Measurements from ENCODE around the gene MFF. TPM values are rescaled to one million over a fixed set of nuclear protein-coding genes. Genes with fewer than 3 reads are reported as not detected.

The MFF gene
- total RNA-seq, 2 experiments from 2014 or later, result 78.3 to 104 TPM

- DNase-seq (no peak), ATAC-seq (no peak)
- Mint-ChIP-seq H3K9me3 (ENCODE audit: low read depth) (no peaks in the 10 kb centered on the region), H3K4me3 (no peak overlapping the region), H3K4me1 (peaks cover 17% of the 10 kb centered on the region), H3K36me3 (ENCODE audit: low read depth) (peaks cover 48% of the 10 kb centered on the region), H3K27me3 (no peaks in the 10 kb centered on the region), H3K27ac (no peak overlapping the region)
- ChIA-PET CTCF (no interaction called here), POLR2A (no interaction called here)
- intact Hi-C loops (cut with DNase I, micrococcal nuclease), result no loop called here
Observed at GRCh38 chr2:227337442-227337841, 12.4 kb downstream of the MFF start.

GRCh38 chr2:227339098-227339599 lies 14.1 kb downstream of the MFF start:
- DNase-seq (no peak), ATAC-seq (no peak)
- CTCF ChIA-PET, result interaction anchor here (0.7 to 0.9 kb wide), 2 partner anchors 138 to 523 kb away, joined by 4 to 6 read pairs; no protein-coding TSS in a partner anchor
- no peak overlapping the region for H3K4me3 Mint-ChIP-seq
- peaks cover 41% of the 10 kb centered on the region for H3K36me3 Mint-ChIP-seq (ENCODE audit: low read depth)
- H3K27ac Mint-ChIP-seq, result peak overlapping the region; percentile 2
- POLR2A ChIA-PET, result no interaction called here
- H3K9me3 Mint-ChIP-seq (ENCODE audit: low read depth), result no peaks in the 10 kb centered on the region
- H3K4me1 Mint-ChIP-seq, result peaks cover 14% of the 10 kb centered on the region
- no peaks in the 10 kb centered on the region for H3K27me3 Mint-ChIP-seq
- intact Hi-C loops (cut with DNase I, micrococcal nuclease), result no loop called here

DNA sequence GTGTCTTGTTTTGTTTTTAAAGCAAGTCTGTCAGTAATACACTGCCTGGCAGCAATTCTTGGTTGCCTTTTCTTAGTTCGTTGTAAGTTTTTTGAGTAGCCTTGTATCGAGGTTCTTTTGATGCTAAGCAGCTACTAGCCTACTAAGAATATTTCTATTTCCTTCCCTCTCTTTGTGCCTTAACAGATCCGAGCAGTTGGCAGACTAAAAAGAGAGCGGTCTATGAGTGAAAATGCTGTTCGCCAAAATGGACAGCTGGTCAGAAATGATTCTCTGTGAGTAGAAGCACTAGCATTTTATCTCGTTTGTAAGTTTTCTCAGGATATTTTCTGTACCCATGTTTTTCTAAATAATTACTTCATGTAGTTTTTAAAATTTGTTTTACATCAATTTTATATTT lies 15.1 kb downstream of the MFF start:
- DNase-seq (no peak), ATAC-seq (no peak)
- peaks cover 10% of the 10 kb centered on the region for H3K4me1 Mint-ChIP-seq
- ChIA-PET POLR2A (interaction anchor here (0.7 kb wide), 2 partner anchors 14 to 467 kb away, joined by 4 to 5 read pairs; no protein-coding TSS in a partner anchor), CTCF (interaction anchor here (0.7 to 1.2 kb wide), 4 partner anchors 40 to 358 kb away, joined by 3 to 4 read pairs (median 3); no protein-coding TSS in a partner anchor)
- no peaks in the 10 kb centered on the region for H3K27me3 Mint-ChIP-seq
- H3K36me3 Mint-ChIP-seq (ENCODE audit: low read depth), result peaks cover 33% of the 10 kb centered on the region
- intact Hi-C loops (cut with DNase I, micrococcal nuclease), result no loop called here
- no peaks in the 10 kb centered on the region for H3K9me3 Mint-ChIP-seq (ENCODE audit: low read depth)
- H3K27ac Mint-ChIP-seq, result no peak overlapping the region
- H3K4me3 Mint-ChIP-seq, result no peak overlapping the region

- intact Hi-C loops (cut with DNase I, micrococcal nuclease), result no loop called here
- Mint-ChIP-seq H3K4me3 (no peak overlapping the region), H3K36me3 (ENCODE audit: low read depth) (peaks cover 21% of the 10 kb centered on the region), H3K27ac (no peak overlapping the region), H3K4me1 (no peaks in the 10 kb centered on the region), H3K27me3 (no peaks in the 10 kb centered on the region), H3K9me3 (ENCODE audit: low read depth) (no peaks in the 10 kb centered on the region)
- ChIA-PET POLR2A (no interaction called here), CTCF (interaction anchor here (1.2 kb wide), 1 partner anchor 20 kb away, joined by 3 read pairs; no protein-coding TSS in a partner anchor)
- DNase-seq (no peak), ATAC-seq (no peak)
Observed at GRCh38 chr2:227341553-227341952, 16.5 kb downstream of the MFF start.

DNA sequence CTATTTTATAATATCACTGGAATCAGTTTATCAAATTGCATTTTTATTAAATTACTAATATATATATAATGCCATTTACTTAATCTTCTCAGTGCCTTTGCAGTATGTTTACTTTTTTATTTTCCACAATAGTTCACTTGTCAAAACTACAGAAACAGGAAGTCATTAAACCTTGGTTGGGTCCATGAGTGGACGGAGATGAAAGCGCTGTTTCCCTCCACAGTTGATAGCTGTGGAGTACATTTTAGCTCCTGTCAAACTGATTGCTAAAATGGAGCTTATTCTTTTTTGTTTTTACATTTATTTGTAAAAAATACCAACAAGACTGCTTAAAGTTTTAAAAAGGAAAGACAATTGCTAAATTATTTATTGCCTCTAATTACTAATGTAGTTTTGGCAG lies 19.2 kb downstream of the MFF start:
- ATAC-seq, result no peak
- ChIA-PET POLR2A (no interaction called here), CTCF (interaction anchor here (1.3 to 1.5 kb wide), 2 partner anchors 8 to 421 kb away, joined by 3 to 4 read pairs; no protein-coding TSS in a partner anchor)
- Mint-ChIP-seq H3K27me3 (no peaks in the 10 kb centered on the region), H3K9me3 (ENCODE audit: low read depth) (no peaks in the 10 kb centered on the region), H3K36me3 (ENCODE audit: low read depth) (peaks cover 14% of the 10 kb centered on the region), H3K27ac (no peak overlapping the region), H3K4me1 (no peaks in the 10 kb centered on the region), H3K4me3 (no peak overlapping the region)
- DNase-seq, result no peak
- intact Hi-C loops (cut with DNase I, micrococcal nuclease), result no loop called here

DNA sequence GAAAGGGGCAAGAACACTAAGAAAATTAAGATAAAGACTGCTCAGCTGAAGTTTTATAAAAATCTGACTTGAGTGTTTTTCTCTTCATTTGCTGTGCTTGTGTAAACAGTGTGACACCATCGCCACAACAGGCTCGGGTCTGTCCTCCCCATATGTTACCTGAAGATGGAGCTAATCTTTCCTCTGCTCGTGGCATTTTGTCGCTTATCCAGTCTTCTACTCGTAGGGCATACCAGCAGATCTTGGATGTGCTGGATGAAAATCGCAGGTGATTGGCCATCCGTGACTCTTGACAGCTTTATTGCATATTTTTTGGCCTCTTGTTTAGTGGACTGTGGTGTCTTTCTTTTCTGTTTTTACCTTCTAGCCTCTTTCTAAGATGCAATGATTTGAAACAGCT lies 22.1 kb downstream of the MFF start:
- ChIA-PET CTCF (interaction anchor here (0.7 kb wide), 1 partner anchor 419 kb away, joined by 4 read pairs; no protein-coding TSS in a partner anchor), POLR2A (no interaction called here)
- Mint-ChIP-seq H3K4me3 (no peak overlapping the region), H3K9me3 (ENCODE audit: low read depth) (no peaks in the 10 kb centered on the region), H3K4me1 (peaks cover 20% of the 10 kb centered on the region), H3K27ac (no peak overlapping the region), H3K27me3 (no peaks in the 10 kb centered on the region), H3K36me3 (ENCODE audit: low read depth) (peaks cover 14% of the 10 kb centered on the region)
- intact Hi-C loops (cut with DNase I, micrococcal nuclease), result no loop called here
- DNase-seq (no peak), ATAC-seq (no peak)

DNA sequence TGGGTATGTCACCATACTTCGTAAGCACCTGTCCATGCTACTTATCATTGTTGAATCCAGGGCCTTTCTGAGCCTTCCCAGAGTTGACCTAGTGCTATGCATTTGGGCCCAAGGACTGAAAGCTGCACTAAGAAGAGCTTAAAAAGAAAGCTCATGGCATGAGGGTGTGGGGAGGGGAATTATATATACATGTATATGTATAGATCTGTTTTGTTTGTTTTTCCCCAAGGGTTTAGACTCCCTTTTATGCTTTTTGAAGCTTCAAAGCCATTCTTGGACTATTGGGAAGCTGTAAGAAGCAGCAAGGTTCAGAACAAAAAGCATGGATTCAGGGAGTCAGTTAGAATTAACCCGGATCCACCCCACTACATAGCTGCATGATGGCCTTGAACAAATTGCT lies 23.3 kb downstream of the MFF start:
- no peak for ATAC-seq

GRCh38 chr2:227349989-227350612 lies 25.1 kb downstream of the MFF start:
- H3K4me3 Mint-ChIP-seq, result no peak overlapping the region
- DNase-seq (no peak), ATAC-seq (no peak)
- H3K27ac Mint-ChIP-seq, result no peak overlapping the region
- ChIA-PET CTCF (interaction anchor here (1.1 to 1.6 kb wide), 4 partner anchors 9 to 21 kb away, joined by 3 to 7 read pairs (median 3); no protein-coding TSS in a partner anchor), POLR2A (no interaction called here)
- peaks cover 9% of the 10 kb centered on the region for H3K36me3 Mint-ChIP-seq (ENCODE audit: low read depth)
- no peaks in the 10 kb centered on the region for H3K27me3 Mint-ChIP-seq
- peaks cover 22% of the 10 kb centered on the region for H3K4me1 Mint-ChIP-seq
- H3K9me3 Mint-ChIP-seq (ENCODE audit: low read depth), result no peaks in the 10 kb centered on the region
- intact Hi-C loops (cut with DNase I, micrococcal nuclease), result no loop called here

More for the DNA sequence above, 23.3 kb downstream of the MFF start:
- intact Hi-C loops (cut with DNase I, micrococcal nuclease), result no loop called here
- H3K4me1 Mint-ChIP-seq, result peaks cover 22% of the 10 kb centered on the region
- ChIA-PET CTCF (interaction anchor here (0.7 to 2.0 kb wide), 4 partner anchors 9 to 310 kb away, joined by 3 to 6 read pairs (median 4); no protein-coding TSS in a partner anchor), POLR2A (no interaction called here)
- H3K36me3 Mint-ChIP-seq (ENCODE audit: low read depth), result peaks cover 8% of the 10 kb centered on the region
- no peak overlapping the region for H3K27ac Mint-ChIP-seq
- no peak for DNase-seq
- H3K4me3 Mint-ChIP-seq, result no peak overlapping the region
- no peaks in the 10 kb centered on the region for H3K9me3 Mint-ChIP-seq (ENCODE audit: low read depth)
- no peaks in the 10 kb centered on the region for H3K27me3 Mint-ChIP-seq

DNA sequence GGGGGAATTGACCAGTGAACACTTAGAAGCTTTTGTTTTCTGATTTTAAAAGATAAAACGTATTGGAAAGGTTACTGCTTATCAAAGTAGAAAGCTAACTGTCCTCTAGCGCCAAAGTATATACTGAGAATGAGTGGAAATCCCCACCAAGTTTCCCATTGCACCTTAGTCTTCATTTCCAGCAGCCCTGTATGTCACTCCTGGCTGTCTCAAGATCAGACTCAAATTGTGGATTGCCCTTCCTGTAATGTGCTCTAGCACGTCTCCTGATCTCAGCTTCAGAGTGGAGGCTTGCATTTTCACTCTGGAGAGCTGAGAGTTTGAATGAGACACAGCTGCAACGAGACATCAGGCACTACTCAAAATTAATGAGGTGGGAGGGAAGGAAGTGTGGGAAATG lies 26.6 kb downstream of the MFF start:
- intact Hi-C loops (cut with DNase I, micrococcal nuclease), result no loop called here
- Mint-ChIP-seq H3K9me3 (ENCODE audit: low read depth) (no peaks in the 10 kb centered on the region), H3K27ac (peak overlapping the region; percentile 77), H3K36me3 (ENCODE audit: low read depth) (peaks cover 13% of the 10 kb centered on the region), H3K4me1 (peaks cover 22% of the 10 kb centered on the region), H3K4me3 (no peak overlapping the region), H3K27me3 (no peaks in the 10 kb centered on the region)
- no peak for DNase-seq
- ChIA-PET CTCF (no interaction called here), POLR2A (no interaction called here)
- ATAC-seq, result peak; percentile 91

DNA sequence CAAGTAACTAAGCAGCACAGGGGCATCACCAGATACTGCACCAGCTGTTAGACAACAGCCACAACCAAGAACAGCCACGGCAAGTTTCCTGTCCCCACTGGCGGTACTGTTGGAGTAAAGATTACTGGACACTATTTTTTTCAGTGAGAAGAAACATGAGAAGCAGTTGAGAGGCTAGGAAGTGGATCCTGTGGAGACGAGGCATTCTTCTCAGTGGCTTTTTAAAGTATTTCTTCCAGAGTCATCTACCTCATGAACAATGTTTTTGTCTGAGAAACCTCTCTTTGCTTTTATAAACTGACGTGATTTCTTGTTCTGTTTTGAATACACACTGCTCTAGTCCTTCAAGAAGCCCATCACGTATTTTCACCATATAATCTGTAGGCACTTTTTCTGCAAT lies 35.3 kb downstream of the MFF start:
- CTCF ChIA-PET, result interaction anchor here (0.5 kb wide), 1 partner anchor 163 kb away, joined by 5 read pairs; no protein-coding TSS in a partner anchor
- no peaks in the 10 kb centered on the region for H3K9me3 Mint-ChIP-seq (ENCODE audit: low read depth)

GRCh38 chr2:227363756-227364155 lies 38.7 kb downstream of the MFF start:
- Mint-ChIP-seq H3K36me3 (ENCODE audit: low read depth) (peaks cover 7% of the 10 kb centered on the region), H3K9me3 (ENCODE audit: low read depth) (no peaks in the 10 kb centered on the region), H3K27ac (no peak overlapping the region), H3K4me3 (no peak overlapping the region), H3K4me1 (peaks cover 2% of the 10 kb centered on the region), H3K27me3 (no peaks in the 10 kb centered on the region)
- ChIA-PET CTCF (no interaction called here), POLR2A (no interaction called here)
- DNase-seq, result no peak
- intact Hi-C loops (cut with DNase I, micrococcal nuclease), result loop anchor here in 1 of 2 experiments (5.0 kb wide), 1 partner anchor 404 kb away; no protein-coding TSS in a partner anchor
- ATAC-seq, result no peak

More for the DNA sequence above, 35.3 kb downstream of the MFF start:
- Mint-ChIP-seq H3K36me3 (ENCODE audit: low read depth) (peaks cover 20% of the 10 kb centered on the region), H3K4me3 (no peak overlapping the region), H3K4me1 (no peaks in the 10 kb centered on the region), H3K27ac (no peak overlapping the region), H3K27me3 (no peaks in the 10 kb centered on the region)
- POLR2A ChIA-PET, result no interaction called here
- ATAC-seq (no peak), DNase-seq (no peak)
- intact Hi-C loops (cut with DNase I, micrococcal nuclease), result loop anchor here in 1 of 2 experiments (5.0 kb wide), 1 partner anchor 407 kb away; no protein-coding TSS in a partner anchor
